ENCODE measurements around the gene CENPU. TPM values are rescaled to one million over a fixed set of nuclear protein-coding genes. Genes with fewer than 3 reads are reported as not detected.
A peak's percentile ranks its signal among the peaks of the same experiment; 100 is the strongest.

The CENPU gene
- total and polyA plus RNA-seq, 2 experiments from 2014 or later: 88.3 to 186 TPM

DNA sequence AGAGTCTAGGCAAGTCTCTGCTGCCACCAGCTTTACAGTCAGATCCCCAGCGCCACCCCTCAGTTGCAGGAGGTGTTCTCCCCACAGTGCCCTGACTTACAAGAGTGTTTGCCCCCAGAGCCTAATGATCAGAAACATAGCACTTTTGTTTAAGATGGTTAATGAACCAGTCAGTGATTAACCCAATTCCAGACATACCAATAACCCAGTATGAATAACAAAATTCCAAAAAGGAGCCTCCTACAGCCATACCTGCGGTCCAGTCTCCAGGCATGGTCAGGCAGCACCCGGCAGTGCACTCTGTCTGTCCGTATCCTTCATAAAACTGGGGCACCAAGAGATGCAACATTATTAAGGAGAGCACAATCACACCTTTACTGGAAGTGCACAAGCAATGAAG is 30.7 kb upstream of the CENPU start:
- no peaks in the 10 kb centered on the region for H4K20me1 ChIP-seq (replicated peaks; ENCODE audit: insufficient read depth)
- no peak overlapping the region for H2AFZ ChIP-seq
- Mint-ChIP-seq H3K4me3 (no peak overlapping the region), H3K27ac (no peak overlapping the region), H3K36me3 (ENCODE audit: low read depth) (no peaks in the 10 kb centered on the region), H3K4me1 (no peaks in the 10 kb centered on the region), H3K27me3 (ENCODE audit: insufficient read depth, low read depth, poor library complexity) (peaks cover 2% of the 10 kb centered on the region), H3K9me3 (no peaks in the 10 kb centered on the region)
- DNase-seq (ENCODE audit: low spot score): no peak
- H3K4me2 ChIP-seq: no peak overlapping the region
- no peak overlapping the region for H3K27ac ChIP-seq (ENCODE audit: low read depth)
- H3K36me3 ChIP-seq (ENCODE audit: insufficient read depth): no peaks in the 10 kb centered on the region
- H3K4me1 ChIP-seq (ENCODE audit: insufficient read depth): no peaks in the 10 kb centered on the region
- H3K79me2 ChIP-seq (replicated peaks; ENCODE audit: insufficient read depth): no peaks in the 10 kb centered on the region
- H3F3A ChIP-seq (replicated peaks; ENCODE audit: low read depth): no peaks in the 10 kb centered on the region
- ATAC-seq: no peak
- H3K4me3 ChIP-seq: no peak overlapping the region
- H3K27me3 ChIP-seq (ENCODE audit: insufficient read depth): no peaks in the 10 kb centered on the region
- no peak for TF ChIP-seq EZH2 (IDR thresholded peaks at IDR 0.05; ENCODE audit: low read depth, unreplicated experiment)
- TF ChIP-seq, protein P1, sequence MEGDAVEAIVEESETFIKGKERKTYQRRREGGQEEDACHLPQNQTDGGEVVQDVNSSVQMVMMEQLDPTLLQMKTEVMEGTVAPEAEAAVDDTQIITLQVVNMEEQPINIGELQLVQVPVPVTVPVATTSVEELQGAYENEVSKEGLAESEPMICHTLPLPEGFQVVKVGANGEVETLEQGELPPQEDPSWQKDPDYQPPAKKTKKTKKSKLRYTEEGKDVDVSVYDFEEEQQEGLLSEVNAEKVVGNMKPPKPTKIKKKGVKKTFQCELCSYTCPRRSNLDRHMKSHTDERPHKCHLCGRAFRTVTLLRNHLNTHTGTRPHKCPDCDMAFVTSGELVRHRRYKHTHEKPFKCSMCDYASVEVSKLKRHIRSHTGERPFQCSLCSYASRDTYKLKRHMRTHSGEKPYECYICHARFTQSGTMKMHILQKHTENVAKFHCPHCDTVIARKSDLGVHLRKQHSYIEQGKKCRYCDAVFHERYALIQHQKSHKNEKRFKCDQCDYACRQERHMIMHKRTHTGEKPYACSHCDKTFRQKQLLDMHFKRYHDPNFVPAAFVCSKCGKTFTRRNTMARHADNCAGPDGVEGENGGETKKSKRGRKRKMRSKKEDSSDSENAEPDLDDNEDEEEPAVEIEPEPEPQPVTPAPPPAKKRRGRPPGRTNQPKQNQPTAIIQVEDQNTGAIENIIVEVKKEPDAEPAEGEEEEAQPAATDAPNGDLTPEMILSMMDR (conservative IDR thresholded peaks at IDR 0.05; ENCODE audit: low read depth in 2 of 2): peak in 1 of 2 experiments; percentile 25; a peak in 2 of 4 replicates
- H3K9me2 ChIP-seq (ENCODE audit: insufficient read depth): no peaks in the 10 kb centered on the region

DNA sequence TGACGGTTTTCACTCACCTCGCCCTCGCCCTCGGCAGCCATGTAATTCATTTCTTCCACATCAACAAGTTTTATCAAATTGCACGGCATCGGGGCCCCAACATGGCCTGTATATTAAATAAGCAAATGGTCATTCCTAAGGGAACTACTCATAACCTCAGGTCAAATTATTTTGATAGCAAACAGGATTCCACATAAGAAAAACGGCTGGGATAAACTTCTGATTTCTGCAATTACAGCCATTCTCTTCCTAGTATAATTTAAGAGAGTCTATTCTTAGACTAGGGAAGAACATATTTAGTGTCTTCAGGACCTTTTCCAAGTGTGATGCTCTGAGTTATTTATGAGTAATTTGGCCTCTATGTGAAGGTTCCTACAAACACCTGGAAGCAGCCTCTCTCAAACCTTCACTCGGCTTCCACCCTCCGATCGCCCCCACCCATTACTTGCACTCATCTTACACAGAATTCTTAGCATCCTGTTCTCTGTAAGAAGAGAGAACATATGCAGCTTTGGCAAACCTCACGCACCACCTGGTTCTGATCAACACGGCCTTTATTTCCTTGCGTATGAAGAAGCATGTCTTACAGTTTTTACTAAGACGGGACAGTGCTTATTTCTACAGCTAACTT is 29.4 kb upstream of the CENPU start:
- ATAC-seq (no peak), DNase-seq (ENCODE audit: low spot score) (no peak)
- H3K4me1 Mint-ChIP-seq: no peaks in the 10 kb centered on the region
- Histone ChIP-seq H4K20me1 (replicated peaks; ENCODE audit: insufficient read depth) (no peaks in the 10 kb centered on the region), H3K27me3 (ENCODE audit: insufficient read depth) (no peaks in the 10 kb centered on the region), H3K27ac (ENCODE audit: low read depth) (no peak overlapping the region), H3F3A (replicated peaks; ENCODE audit: low read depth) (no peaks in the 10 kb centered on the region), H2AFZ (no peak overlapping the region), H3K4me2 (no peak overlapping the region), H3K79me2 (replicated peaks; ENCODE audit: insufficient read depth) (no peaks in the 10 kb centered on the region), H3K9me2 (ENCODE audit: insufficient read depth) (no peaks in the 10 kb centered on the region), H3K4me1 (ENCODE audit: insufficient read depth) (no peaks in the 10 kb centered on the region), H3K4me3 (no peak overlapping the region), H3K36me3 (ENCODE audit: insufficient read depth) (no peaks in the 10 kb centered on the region)
- H3K27me3 Mint-ChIP-seq (ENCODE audit: insufficient read depth, low read depth, poor library complexity): peaks cover 2% of the 10 kb centered on the region
- TF ChIP-seq POLR2AphosphoS5 (IDR thresholded peaks at IDR 0.05; ENCODE audit: low read depth) (no peak), ZNF114 (CRISPR knock-in tag; IDR thresholded peaks at IDR 0.05) (no peak), EZH2 (IDR thresholded peaks at IDR 0.05; ENCODE audit: low read depth, unreplicated experiment) (no peak), ZNF331 (CRISPR knock-in tag; IDR thresholded peaks at IDR 0.05; ENCODE audit: low read depth) (no peak), NANOG (IDR thresholded peaks at IDR 0.05; ENCODE audit: borderline replicate concordance) (no peak)
- no peak overlapping the region for H3K4me3 Mint-ChIP-seq
- no peak overlapping the region; the same call in 1 of the 2 replicates for H3K27ac Mint-ChIP-seq
- no peaks in the 10 kb centered on the region; the same call in 2 of the 3 replicates for H3K36me3 Mint-ChIP-seq (ENCODE audit: low read depth)
- H3K9me3 Mint-ChIP-seq: no peaks in the 10 kb centered on the region

DNA sequence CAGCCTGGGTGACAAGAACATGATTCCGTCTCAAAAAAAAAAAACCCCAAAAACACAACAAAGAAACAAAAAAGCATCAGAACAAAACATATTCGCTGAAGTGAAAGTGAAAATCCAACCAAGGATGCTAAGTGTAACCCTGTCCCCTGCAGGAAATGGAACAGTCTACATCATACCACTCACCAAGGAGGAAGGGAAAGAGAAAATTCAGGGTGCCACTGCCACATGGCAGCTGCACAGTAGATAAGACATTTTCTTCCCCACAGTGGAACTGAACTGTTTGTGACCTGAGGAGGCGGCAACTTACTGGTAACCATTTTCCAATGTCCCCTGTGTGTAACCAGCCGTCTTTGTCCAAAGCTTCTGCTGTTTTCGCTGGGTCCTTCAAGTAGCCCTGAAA is 28.2 kb upstream of the CENPU start:
- Mint-ChIP-seq H3K36me3 (ENCODE audit: low read depth) (no peaks in the 10 kb centered on the region; the same call in 2 of the 3 replicates), H3K27me3 (ENCODE audit: insufficient read depth, low read depth, poor library complexity) (peaks cover 2% of the 10 kb centered on the region), H3K4me1 (no peaks in the 10 kb centered on the region), H3K27ac (no peak overlapping the region), H3K4me3 (no peak overlapping the region), H3K9me3 (no peaks in the 10 kb centered on the region)
- H3K79me2 ChIP-seq (replicated peaks; ENCODE audit: insufficient read depth): no peaks in the 10 kb centered on the region
- H3F3A ChIP-seq (replicated peaks; ENCODE audit: low read depth): no peaks in the 10 kb centered on the region
- ATAC-seq (no peak), DNase-seq (ENCODE audit: low spot score) (no peak)
- H3K27ac ChIP-seq (ENCODE audit: low read depth): no peak overlapping the region
- H2AFZ ChIP-seq: no peak overlapping the region
- H3K9me2 ChIP-seq (ENCODE audit: insufficient read depth): no peaks in the 10 kb centered on the region
- no peaks in the 10 kb centered on the region for H3K4me1 ChIP-seq (ENCODE audit: insufficient read depth)
- no peak overlapping the region for H3K4me2 ChIP-seq
- no peaks in the 10 kb centered on the region for H3K27me3 ChIP-seq (ENCODE audit: insufficient read depth)
- H3K4me3 ChIP-seq: no peak overlapping the region
- H4K20me1 ChIP-seq (replicated peaks; ENCODE audit: insufficient read depth): no peaks in the 10 kb centered on the region
- no peaks in the 10 kb centered on the region for H3K36me3 ChIP-seq (ENCODE audit: insufficient read depth)
- TF ChIP-seq, protein P2, sequence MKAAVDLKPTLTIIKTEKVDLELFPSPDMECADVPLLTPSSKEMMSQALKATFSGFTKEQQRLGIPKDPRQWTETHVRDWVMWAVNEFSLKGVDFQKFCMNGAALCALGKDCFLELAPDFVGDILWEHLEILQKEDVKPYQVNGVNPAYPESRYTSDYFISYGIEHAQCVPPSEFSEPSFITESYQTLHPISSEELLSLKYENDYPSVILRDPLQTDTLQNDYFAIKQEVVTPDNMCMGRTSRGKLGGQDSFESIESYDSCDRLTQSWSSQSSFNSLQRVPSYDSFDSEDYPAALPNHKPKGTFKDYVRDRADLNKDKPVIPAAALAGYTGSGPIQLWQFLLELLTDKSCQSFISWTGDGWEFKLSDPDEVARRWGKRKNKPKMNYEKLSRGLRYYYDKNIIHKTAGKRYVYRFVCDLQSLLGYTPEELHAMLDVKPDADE (IDR thresholded peaks at IDR 0.05): no peak
- TF ChIP-seq EZH2 (IDR thresholded peaks at IDR 0.05; ENCODE audit: low read depth, unreplicated experiment): no peak
- TF ChIP-seq NANOG (IDR thresholded peaks at IDR 0.05; ENCODE audit: borderline replicate concordance): no peak
- TF ChIP-seq JUNB (IDR thresholded peaks at IDR 0.05; ENCODE audit: unreplicated experiment): no peak

Measured in GM23338 (cell line).